Measurements from ENCODE around the gene FKBP6.
"Not testable (repeated sequence)": the region's sequence is repeated elsewhere in the genome, so short reads cannot be mapped to it uniquely, and the experiment has no call there.

The FKBP6 gene

GRCh38 chr7:73327922-73328321 is at the start of gene FKBP6, which contains the start of gene TRIM50:
Gene FKBP6, plus strand, starts transcription at chr7:73328161. Its CDS starts 268 bp downstream, at chr7:73328429.
Gene TRIM50, minus strand, starts transcription at chr7:73328082. Its CDS starts 3,295 bp downstream, at chr7:73324787.
- DNase-seq (ENCODE audit: low read depth, low spot score), result not testable (repeated sequence)

DNA sequence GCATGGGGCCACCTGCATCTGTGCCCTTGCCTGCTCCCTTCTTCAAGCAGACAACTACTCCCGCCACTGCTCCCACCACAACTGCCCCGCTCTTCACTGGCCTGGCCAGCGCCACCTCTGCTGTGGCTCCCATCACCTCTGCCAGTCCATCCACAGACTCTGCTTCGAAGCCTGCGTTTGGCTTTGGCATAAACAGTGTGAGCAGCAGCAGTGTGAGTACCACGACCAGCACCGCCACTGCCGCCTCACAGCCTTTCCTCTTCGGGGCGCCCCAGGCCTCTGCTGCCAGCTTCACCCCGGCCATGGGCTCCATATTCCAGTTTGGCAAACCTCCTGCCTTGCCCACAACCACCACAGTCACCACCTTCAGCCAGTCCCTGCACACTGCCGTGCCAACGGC is 30.7 kb upstream of the FKBP6 start:
- not testable (repeated sequence) for DNase-seq (ENCODE audit: low read depth, low spot score)

DNA sequence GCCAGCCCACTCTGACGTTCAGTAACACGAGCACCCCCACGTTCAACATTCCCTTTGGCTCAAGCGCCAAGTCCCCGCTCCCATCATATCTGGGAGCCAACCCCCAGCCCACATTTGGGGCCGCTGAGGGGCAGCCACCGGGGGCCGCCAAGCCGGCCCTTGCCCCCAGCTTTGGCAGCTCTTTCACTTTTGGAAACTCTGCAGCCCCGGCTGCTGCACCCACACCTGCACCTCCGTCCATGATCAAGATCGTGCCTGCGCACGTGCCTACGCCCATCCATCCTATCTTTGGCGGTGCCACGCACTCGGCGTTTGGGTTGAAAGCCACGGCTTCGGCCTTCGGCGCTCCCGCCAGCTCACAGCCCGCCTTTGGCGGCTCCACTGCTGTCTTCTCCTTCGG is 30.3 kb upstream of the FKBP6 start:
- DNase-seq (ENCODE audit: low read depth, low spot score), result not testable (repeated sequence)

- DNase-seq (ENCODE audit: low read depth, low spot score), result not testable (repeated sequence)
These were observed 28.1 kb upstream of the FKBP6 start for GRCh38 chr7:73299812-73300211.

- not testable (repeated sequence) for DNase-seq (ENCODE audit: low read depth, low spot score)
These were observed 26.9 kb upstream of the FKBP6 start for GRCh38 chr7:73301108-73301507.

- DNase-seq (ENCODE audit: low read depth, low spot score), result not testable (repeated sequence)
These were observed 25.1 kb upstream of the FKBP6 start for GRCh38 chr7:73302846-73303245.

GRCh38 chr7:73303546-73303945 is 24.4 kb upstream of the FKBP6 start:
- no peak for DNase-seq (ENCODE audit: low read depth, low spot score)

GRCh38 chr7:73304071-73304470 is 23.9 kb upstream of the FKBP6 start:
- no peak for DNase-seq (ENCODE audit: low read depth, low spot score)

GRCh38 chr7:73304612-73305387 is 23.2 kb upstream of the FKBP6 start:
- DNase-seq (ENCODE audit: low read depth, low spot score), result peak; percentile 48

DNA sequence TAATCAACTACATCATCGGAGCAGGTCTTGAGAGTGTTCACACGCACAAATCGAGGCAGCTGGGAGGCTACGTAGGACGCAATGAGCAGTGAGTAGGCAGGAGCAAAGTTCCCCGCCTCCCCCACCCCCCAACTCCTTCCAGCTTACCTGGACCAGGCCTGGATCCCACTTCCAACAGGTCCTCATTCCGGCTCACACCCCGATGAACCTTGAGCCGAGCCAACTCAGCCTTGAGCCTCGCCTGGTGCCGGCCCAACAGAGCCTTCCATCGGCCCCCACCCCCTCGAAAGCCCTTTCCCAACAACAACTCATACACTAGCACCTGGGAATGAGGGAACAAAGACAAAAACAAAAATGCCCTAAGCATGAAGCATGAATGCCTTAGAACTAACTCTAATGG is 20.5 kb upstream of the FKBP6 start:
- no peak for DNase-seq (ENCODE audit: low read depth, low spot score)

DNA sequence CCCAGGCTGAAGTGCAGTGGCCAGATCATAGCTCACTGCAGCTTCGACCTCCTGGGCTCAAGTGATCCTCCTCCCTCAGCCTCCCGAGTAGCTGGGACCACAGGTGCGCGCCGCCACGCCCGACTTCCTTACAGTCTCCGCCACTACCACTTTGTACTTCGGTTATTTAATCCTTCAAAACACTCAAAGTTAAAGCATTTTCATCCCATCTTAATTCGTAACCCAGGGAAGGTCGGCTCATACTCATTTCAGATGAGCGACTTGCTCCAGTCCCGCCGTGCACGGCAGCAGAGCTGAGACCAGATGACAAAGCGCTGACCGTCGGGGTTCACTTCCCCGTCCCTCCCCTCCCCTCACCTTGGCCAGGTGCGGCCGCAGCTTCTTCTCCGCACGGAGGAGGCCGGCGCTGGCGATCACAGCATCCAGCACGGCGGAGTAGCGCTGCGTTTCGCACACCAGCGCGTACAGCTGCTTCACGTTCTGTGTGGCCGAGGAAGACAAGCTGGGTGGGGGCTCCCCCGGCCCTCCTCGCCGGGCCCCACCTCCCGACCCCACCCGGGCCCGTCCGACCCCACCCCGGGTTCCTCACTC is 19.8 kb upstream of the FKBP6 start:
- DNase-seq (ENCODE audit: low read depth, low spot score), result peak; percentile 39

DNA sequence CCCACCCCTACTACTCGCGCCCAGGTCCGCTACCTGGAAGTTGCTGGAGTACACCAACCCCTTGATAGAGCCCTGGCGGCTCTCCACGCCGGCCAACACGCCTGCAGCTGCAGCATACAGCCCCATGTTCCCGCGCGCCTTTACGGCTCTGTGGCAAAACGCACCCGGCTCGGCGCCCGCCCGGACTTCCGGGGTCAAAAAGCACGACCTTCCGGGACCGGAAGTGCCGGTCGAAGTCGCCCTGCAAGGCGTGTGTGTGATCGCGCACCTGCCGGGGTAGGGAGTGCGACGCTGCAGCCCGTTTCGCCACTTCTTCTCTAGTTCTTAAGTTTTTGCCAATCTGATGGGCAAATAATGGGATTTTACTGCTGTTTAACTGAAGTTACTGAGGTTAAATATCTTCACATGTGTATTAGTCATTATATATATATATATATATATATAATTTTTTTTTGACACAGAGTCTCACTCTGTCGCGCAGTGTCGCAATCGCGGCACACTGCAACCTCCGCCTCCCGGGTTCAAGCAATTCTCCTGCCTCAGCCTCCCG is 19.2 kb upstream of the FKBP6 start, which contains the start of gene NSUN5:
NSUN5 (minus strand) TSS at position 162 of the 550 bp plus-strand sequence; CDS start at position 126, 36 bp downstream.
- peak; percentile 75 for DNase-seq (ENCODE audit: low read depth, low spot score)

DNA sequence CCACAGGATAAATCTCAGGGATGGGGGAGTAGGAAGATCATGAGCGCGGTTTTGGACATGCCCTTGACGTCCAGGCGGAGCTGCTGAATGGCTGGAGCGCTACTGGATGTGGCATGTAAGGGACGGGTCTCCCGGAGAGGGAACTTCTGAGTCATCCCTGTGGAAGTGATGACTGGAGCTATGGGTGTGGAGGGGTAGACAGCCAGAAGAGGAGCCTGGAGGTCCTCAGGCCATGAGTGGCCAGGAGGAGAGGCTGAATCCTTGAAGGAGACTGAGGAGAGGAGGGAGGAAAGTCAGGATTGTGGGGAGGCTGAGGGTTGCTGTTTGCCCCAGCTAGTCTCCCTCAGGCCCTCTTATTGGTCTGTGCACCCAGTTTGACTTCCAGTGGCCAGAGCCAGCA is 16.5 kb upstream of the FKBP6 start:
- DNase-seq (ENCODE audit: low read depth, low spot score), result peak; percentile 10

- no peak for DNase-seq (ENCODE audit: low read depth, low spot score)
These were observed 15.0 kb upstream of the FKBP6 start for GRCh38 chr7:73312831-73313520.

DNA sequence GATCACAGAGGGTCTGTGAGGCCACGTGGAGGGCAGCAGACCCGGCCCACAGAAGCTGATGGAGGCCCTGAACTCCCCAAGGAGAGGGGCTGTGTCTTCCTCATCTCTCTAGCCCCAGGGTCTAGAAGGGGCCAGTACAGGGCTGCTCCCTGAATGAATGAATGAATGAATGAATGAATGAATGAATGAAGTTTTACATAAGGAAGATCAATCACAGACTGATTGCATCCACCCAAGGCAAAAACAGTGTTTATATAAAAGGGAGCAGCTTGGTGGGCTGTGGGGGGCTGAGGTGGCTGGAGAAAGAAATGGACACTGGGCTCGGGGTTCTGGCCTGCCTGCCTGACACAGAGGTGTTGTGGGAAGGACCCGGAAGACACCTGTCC is 14.4 kb upstream of the FKBP6 start:
- no peak for DNase-seq (ENCODE audit: low read depth, low spot score)

DNA sequence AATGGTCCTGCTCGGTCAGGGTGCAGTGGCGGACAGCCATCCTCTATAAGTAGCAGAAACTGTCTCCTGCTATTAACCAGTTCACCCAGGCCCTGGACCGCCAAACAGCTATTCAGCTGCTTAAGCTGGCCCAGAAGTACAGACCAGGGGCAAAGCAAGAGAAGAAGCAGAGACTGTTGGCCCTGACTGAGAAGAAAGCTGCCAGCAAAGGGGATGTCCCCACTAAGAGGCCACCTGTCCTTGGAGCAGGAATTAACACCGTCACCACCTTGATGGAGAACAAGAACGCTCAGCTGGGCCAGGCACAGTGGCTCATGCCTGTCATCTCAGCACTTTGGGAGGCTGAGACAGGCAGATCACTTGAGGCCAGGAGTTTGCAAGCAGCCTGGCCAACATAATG is 13.7 kb upstream of the FKBP6 start:
- no peak for DNase-seq (ENCODE audit: low read depth, low spot score)

DNA sequence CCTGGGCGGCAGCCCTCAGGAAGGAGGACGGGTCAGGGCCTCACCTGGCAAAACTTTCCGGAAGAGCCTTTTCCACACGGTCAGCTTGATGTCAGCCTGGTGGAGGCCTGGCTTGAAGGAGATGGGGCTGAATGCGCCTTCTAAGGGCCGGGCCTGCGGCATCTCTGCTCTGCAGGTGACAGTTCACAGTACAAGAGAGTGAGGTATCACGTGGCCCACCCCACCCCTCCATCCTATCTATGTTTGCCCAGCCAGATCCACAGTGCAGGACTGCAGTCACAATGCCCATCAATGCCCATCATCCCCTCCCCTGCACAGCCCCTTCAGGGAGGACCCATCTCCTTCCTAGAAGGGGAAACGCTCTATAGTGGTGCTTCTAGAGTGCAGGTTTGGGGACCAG is 11.4 kb upstream of the FKBP6 start:
- DNase-seq (ENCODE audit: low read depth, low spot score), result no peak

GRCh38 chr7:73318656-73319204 is 9.2 kb upstream of the FKBP6 start:
- not testable (repeated sequence) for DNase-seq (ENCODE audit: low read depth, low spot score)

GRCh38 chr7:73319541-73319940 is 8.4 kb upstream of the FKBP6 start:
- DNase-seq (ENCODE audit: low read depth, low spot score), result not testable (repeated sequence)

DNA sequence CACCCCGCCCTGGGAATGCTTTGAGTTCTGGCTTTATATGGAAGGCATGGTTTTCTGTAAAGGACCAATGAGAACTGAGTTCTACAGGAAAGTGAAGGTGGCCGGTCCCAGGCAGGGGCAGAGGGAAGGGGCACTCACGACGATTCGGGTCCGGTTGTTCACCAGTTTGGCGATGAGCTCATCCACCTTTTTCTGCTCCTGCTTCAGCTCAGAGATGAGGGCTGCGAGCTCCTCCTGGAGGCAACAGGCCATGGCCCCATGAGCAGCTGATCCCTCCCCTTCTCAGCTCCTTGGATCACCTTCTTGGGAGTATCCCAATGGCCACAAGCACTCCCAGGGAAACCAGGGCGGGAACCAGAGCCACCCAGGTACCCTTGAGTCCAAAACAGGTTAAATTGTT is 8.0 kb upstream of the FKBP6 start:
- not testable (repeated sequence) for DNase-seq (ENCODE audit: low read depth, low spot score)

DNA sequence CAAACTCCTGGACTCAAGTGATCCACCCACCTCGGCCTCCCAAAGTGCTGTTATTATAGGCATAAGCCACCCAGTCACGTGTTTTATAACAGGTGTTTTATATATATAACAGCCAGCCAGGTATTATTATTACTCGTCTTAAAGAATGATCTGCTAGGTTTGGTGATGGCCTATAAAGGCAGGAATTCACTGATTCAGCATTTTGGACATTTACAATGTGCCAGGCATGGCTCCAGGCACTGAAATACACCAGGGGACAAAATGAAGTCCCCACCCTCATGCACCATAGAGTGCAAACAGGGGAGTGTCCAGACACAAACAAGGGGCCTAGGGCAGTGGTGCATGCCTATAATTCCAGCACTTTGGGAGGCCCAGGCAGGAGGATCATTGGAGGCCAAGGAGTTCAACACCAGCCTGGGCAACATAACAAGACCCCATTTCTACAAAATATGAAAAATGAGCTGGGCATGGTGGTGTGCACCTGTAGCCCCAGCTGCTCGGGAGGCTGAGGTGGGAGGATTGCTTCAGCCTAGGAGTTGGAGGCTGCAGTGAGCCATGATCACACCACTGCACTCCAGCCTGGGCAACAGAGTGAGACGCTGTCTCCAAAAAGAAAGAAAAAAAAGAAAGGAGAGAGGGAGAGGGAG is 4.4 kb upstream of the FKBP6 start:
- not testable (repeated sequence) for DNase-seq (ENCODE audit: low read depth, low spot score)

All from astrocyte of the hippocampus (primary cell).